HG03139 (cell line): ENCODE results near the gene KIAA0232.
"Not testable (repeated sequence)": the region's sequence is repeated elsewhere in the genome, so short reads cannot be mapped to it uniquely, and the experiment has no call there.

ENCODE experiments used
- ATAC-seq: cut with Tn5 transposase; IDR thresholded peaks from one replicate; pipeline ENCODE4 v1.9.1; 2021; ENCODE audit not compliant: unreplicated experiment

The KIAA0232 gene

GRCh38 chr4:6773616-6774540 is 8.6 kb upstream of the KIAA0232 start:
- ATAC-seq = no peak

GRCh38 chr4:6775746-6776145 is 6.8 kb upstream of the KIAA0232 start:
- no peak for ATAC-seq

GRCh38 chr4:6776920-6777635 is 5.4 kb upstream of the KIAA0232 start:
- ATAC-seq = no peak

- ATAC-seq = no peak
Observed at GRCh38 chr4:6777636-6778281, 4.8 kb upstream of the KIAA0232 start.

GRCh38 chr4:6778435-6778834 is 4.1 kb upstream of the KIAA0232 start:
- ATAC-seq = no peak

- ATAC-seq = no peak
Observed at GRCh38 chr4:6779667-6780565, 2.6 kb upstream of the KIAA0232 start.

GRCh38 chr4:6781113-6781512 is 1.4 kb upstream of the KIAA0232 start:
- no peak for ATAC-seq

- ATAC-seq = no peak
Observed at GRCh38 chr4:6781561-6781960, 966 bp upstream of the KIAA0232 start.

GRCh38 chr4:6782846-6783110 is 251 bp downstream of the KIAA0232 start:
- no peak for ATAC-seq

- peak; percentile 67 for ATAC-seq
Observed at GRCh38 chr4:6783111-6783981, 819 bp downstream of the KIAA0232 start.

- ATAC-seq = no peak
Observed at GRCh38 chr4:6785572-6785925, 3.0 kb downstream of the KIAA0232 start.

- no peak for ATAC-seq
Observed at GRCh38 chr4:6788123-6788522, 5.6 kb downstream of the KIAA0232 start.

GRCh38 chr4:6791245-6791644 is 8.7 kb downstream of the KIAA0232 start:
- not testable (repeated sequence) for ATAC-seq

GRCh38 chr4:6791796-6792195 is 9.3 kb downstream of the KIAA0232 start:
- ATAC-seq = not testable (repeated sequence)

- ATAC-seq = no peak
Observed at GRCh38 chr4:6794189-6794588, 11.7 kb downstream of the KIAA0232 start.

- no peak for ATAC-seq
Observed at GRCh38 chr4:6795821-6796220, 13.3 kb downstream of the KIAA0232 start.

- not testable (repeated sequence) for ATAC-seq
Observed at GRCh38 chr4:6797368-6797767, 14.8 kb downstream of the KIAA0232 start.

GRCh38 chr4:6799091-6799490 is 16.6 kb downstream of the KIAA0232 start:
- ATAC-seq = no peak

GRCh38 chr4:6802025-6802424 is 19.5 kb downstream of the KIAA0232 start:
- ATAC-seq = no peak

- ATAC-seq = no peak
Observed at GRCh38 chr4:6802626-6803025, 20.1 kb downstream of the KIAA0232 start.
